ENCODE results near the gene USP36. TPM values are rescaled to one million over a fixed set of nuclear protein-coding genes. Genes with fewer than 3 reads are reported as not detected.

Gene USP36
- total RNA-seq, 1 experiment from 2014 or later: 37.5 TPM

- H2AFZ ChIP-seq (ENCODE audit: low read length): peak overlapping the region; percentile 93
- no peaks in the 10 kb centered on the region for H3K36me3 ChIP-seq (ENCODE audit: low read depth, low read length)
- peaks cover 41% of the 10 kb centered on the region for H3K79me2 ChIP-seq (ENCODE audit: low read length)
- BruUV-seq (replicated peaks): no TSS peak
- no peaks in the 10 kb centered on the region for H3K9me3 ChIP-seq (ENCODE audit: low read length)
- no peaks in the 10 kb centered on the region for H4K20me1 ChIP-seq (ENCODE audit: low read length)
- peak overlapping the region; percentile 84 for H3K4me3 ChIP-seq (ENCODE audit: low read length)
- H3K9me2 ChIP-seq (replicated peaks; ENCODE audit: low read length): no peaks in the 10 kb centered on the region
- peak overlapping the region; percentile 92 for H3K4me2 ChIP-seq (ENCODE audit: low read length)
- no peak overlapping the region for H3K27ac ChIP-seq (ENCODE audit: low read length)
- ChIA-PET CTCF (no interaction called here), POLR2A (ENCODE audit: unreplicated experiment) (no interaction called here)
- intact Hi-C loops (cut with micrococcal nuclease): loop anchor here (5.0 to 10.0 kb wide), 2 partner anchors 44 to 54 kb away; no protein-coding TSS in a partner anchor
- DNase-seq (peak; percentile 45), ATAC-seq (peak; percentile 25)
- peak overlapping the region; percentile 81 for H3K9ac ChIP-seq (ENCODE audit: low read length)
- TF ChIP-seq EZH2phosphoT487 (IDR thresholded peaks at IDR 0.05; ENCODE audit: borderline replicate concordance, low read length) (no peak), CTCF (conservative IDR thresholded peaks at IDR 0.05; ENCODE audit: low read depth, low read length) (no peak), EZH2 (IDR thresholded peaks at IDR 0.05; ENCODE audit: low read length, unreplicated experiment) (no peak)
- no peaks in the 10 kb centered on the region for H3K27me3 ChIP-seq (ENCODE audit: low read length)
- H3F3A ChIP-seq (ENCODE audit: low read length, unreplicated experiment): no peaks in the 10 kb centered on the region
- peaks cover 14% of the 10 kb centered on the region for H3K4me1 ChIP-seq (ENCODE audit: insufficient read depth, low read length)
Measured at GRCh38 chr17:78781104-78781892, 59.3 kb downstream of the USP36 start.

- no peaks in the 10 kb centered on the region for H3K36me3 ChIP-seq (ENCODE audit: low read depth, low read length)
- peaks cover 14% of the 10 kb centered on the region for H3K4me1 ChIP-seq (ENCODE audit: insufficient read depth, low read length)
- no peak for ATAC-seq
- ChIA-PET POLR2A (ENCODE audit: unreplicated experiment) (no interaction called here), CTCF (no interaction called here)
- no peaks in the 10 kb centered on the region for H3K9me3 ChIP-seq (ENCODE audit: low read length)
- BruUV-seq (replicated peaks): no TSS peak
- DNase-seq: no peak
- H3K79me2 ChIP-seq (ENCODE audit: low read length): peaks cover 49% of the 10 kb centered on the region
- no peak overlapping the region for H3K4me3 ChIP-seq (ENCODE audit: low read length)
- no peaks in the 10 kb centered on the region for H3K9me2 ChIP-seq (replicated peaks; ENCODE audit: low read length)
- no peak overlapping the region for H2AFZ ChIP-seq (ENCODE audit: low read length)
- no peak overlapping the region for H3K9ac ChIP-seq (ENCODE audit: low read length)
- H4K20me1 ChIP-seq (ENCODE audit: low read length): no peaks in the 10 kb centered on the region
- H3K27me3 ChIP-seq (ENCODE audit: low read length): no peaks in the 10 kb centered on the region
- H3K27ac ChIP-seq (ENCODE audit: low read length): no peak overlapping the region
- 0 out of 2 replicates have a peak overlapping the region, but pooled peaks have one; percentile 1 for H3K4me2 ChIP-seq (ENCODE audit: low read length)
- H3F3A ChIP-seq (ENCODE audit: low read length, unreplicated experiment): no peaks in the 10 kb centered on the region
- intact Hi-C loops (cut with micrococcal nuclease): loop anchor here (5.0 to 10.0 kb wide), 2 partner anchors 43 to 54 kb away; no protein-coding TSS in a partner anchor
- TF ChIP-seq CTCF (conservative IDR thresholded peaks at IDR 0.05; ENCODE audit: low read depth, low read length): no peak
- TF ChIP-seq EZH2 (IDR thresholded peaks at IDR 0.05; ENCODE audit: low read length, unreplicated experiment): no peak
- TF ChIP-seq EZH2phosphoT487 (IDR thresholded peaks at IDR 0.05; ENCODE audit: borderline replicate concordance, low read length): no peak
Measured at GRCh38 chr17:78780335-78780734, 60.3 kb downstream of the USP36 start.

GRCh38 chr17:78779850-78780249 is 60.8 kb downstream of the USP36 start:
- CTCF ChIA-PET: no interaction called here
- intact Hi-C loops (cut with micrococcal nuclease): loop anchor here (5.0 to 10.0 kb wide), 2 partner anchors 43 to 55 kb away; no protein-coding TSS in a partner anchor

More at GRCh38 chr17:78779850-78780249, 60.8 kb downstream of the USP36 start:
- H2AFZ ChIP-seq (ENCODE audit: low read length): no peak overlapping the region
- POLR2A ChIA-PET (ENCODE audit: unreplicated experiment): no interaction called here
- no peak overlapping the region for H3K27ac ChIP-seq (ENCODE audit: low read length)
- H3F3A ChIP-seq (ENCODE audit: low read length, unreplicated experiment): no peaks in the 10 kb centered on the region
- ATAC-seq: no peak
- H3K9me2 ChIP-seq (replicated peaks; ENCODE audit: low read length): no peaks in the 10 kb centered on the region
- peaks cover 14% of the 10 kb centered on the region for H3K4me1 ChIP-seq (ENCODE audit: insufficient read depth, low read length)
- peaks cover 54% of the 10 kb centered on the region for H3K79me2 ChIP-seq (ENCODE audit: low read length)
- H4K20me1 ChIP-seq (ENCODE audit: low read length): no peaks in the 10 kb centered on the region
- DNase-seq: no peak
- no peaks in the 10 kb centered on the region for H3K27me3 ChIP-seq (ENCODE audit: low read length)
- TF ChIP-seq EZH2 (IDR thresholded peaks at IDR 0.05; ENCODE audit: low read length, unreplicated experiment) (no peak), CTCF (conservative IDR thresholded peaks at IDR 0.05; ENCODE audit: low read depth, low read length) (no peak), EZH2phosphoT487 (IDR thresholded peaks at IDR 0.05; ENCODE audit: borderline replicate concordance, low read length) (no peak)
- H3K36me3 ChIP-seq (ENCODE audit: low read depth, low read length): no peaks in the 10 kb centered on the region
- no peak overlapping the region for H3K9ac ChIP-seq (ENCODE audit: low read length)
- H3K4me3 ChIP-seq (ENCODE audit: low read length): no peak overlapping the region
- BruUV-seq (replicated peaks): no TSS peak
- H3K4me2 ChIP-seq (ENCODE audit: low read length): no peak overlapping the region
- H3K9me3 ChIP-seq (ENCODE audit: low read length): no peaks in the 10 kb centered on the region
